GM12864 (cell line): ENCODE measurements around the gene KIF22.
"Not testable (repeated sequence)": the region's sequence is repeated elsewhere in the genome, so short reads cannot be mapped to it uniquely, and the experiment has no call there.

Source experiments
- DNase-seq: peaks from one replicate; pipeline ENCODE4 v3.0.0-alpha.2; 2011; ENCODE audit warnings: low read depth
- H3K4me3 ChIP-seq: 2 replicates; pipeline ENCODE4 v1.5.1; 2011; ENCODE audit warnings: mild to moderate bottlenecking, low read depth, low read length, control low read depth
- TF ChIP-seq, protein P1 (sequence below): IDR thresholded peaks from 2 replicates; pipeline ENCODE4 v1.5.1; 2011; ENCODE audit warnings: low read depth, mild to moderate bottlenecking, moderate library complexity, low read length, control low read depth, inconsistent platforms; ENCODE audit errors: missing control alignments

The KIF22 gene

GRCh38 chr16:29769507-29769906 lies 21.0 kb upstream of the KIF22 start:
- no peak overlapping the region for H3K4me3 ChIP-seq
- TF ChIP-seq, protein P1, sequence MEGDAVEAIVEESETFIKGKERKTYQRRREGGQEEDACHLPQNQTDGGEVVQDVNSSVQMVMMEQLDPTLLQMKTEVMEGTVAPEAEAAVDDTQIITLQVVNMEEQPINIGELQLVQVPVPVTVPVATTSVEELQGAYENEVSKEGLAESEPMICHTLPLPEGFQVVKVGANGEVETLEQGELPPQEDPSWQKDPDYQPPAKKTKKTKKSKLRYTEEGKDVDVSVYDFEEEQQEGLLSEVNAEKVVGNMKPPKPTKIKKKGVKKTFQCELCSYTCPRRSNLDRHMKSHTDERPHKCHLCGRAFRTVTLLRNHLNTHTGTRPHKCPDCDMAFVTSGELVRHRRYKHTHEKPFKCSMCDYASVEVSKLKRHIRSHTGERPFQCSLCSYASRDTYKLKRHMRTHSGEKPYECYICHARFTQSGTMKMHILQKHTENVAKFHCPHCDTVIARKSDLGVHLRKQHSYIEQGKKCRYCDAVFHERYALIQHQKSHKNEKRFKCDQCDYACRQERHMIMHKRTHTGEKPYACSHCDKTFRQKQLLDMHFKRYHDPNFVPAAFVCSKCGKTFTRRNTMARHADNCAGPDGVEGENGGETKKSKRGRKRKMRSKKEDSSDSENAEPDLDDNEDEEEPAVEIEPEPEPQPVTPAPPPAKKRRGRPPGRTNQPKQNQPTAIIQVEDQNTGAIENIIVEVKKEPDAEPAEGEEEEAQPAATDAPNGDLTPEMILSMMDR: no peak
- DNase-seq: no peak

- H3K4me3 ChIP-seq: no peak overlapping the region
- TF ChIP-seq, protein P1: no peak
- DNase-seq: no peak
These were observed 20.2 kb upstream of the KIF22 start for GRCh38 chr16:29770250-29770929.

DNA sequence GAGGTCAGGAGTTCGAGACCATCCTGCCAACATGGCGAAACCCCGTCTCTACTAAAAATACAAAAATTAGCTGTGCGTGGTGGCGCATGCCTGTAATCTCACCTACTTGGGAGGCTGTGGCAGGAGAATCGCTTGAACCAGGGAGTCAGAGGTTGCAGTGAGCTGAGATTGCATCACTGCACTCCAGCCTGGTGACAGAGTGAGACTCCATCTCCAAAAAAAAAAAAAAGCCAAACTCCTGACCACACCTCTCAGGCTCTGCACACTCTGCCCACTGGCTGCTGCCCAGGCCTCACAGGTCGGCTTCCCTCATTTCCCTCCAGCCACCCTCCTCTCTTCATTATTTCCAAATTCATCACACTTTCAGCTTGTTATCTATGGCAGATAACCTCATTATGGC lies 18.2 kb upstream of the KIF22 start:
- not testable (repeated sequence) for DNase-seq, H3K4me3 ChIP-seq

GRCh38 chr16:29774730-29775129 lies 15.8 kb upstream of the KIF22 start:
- DNase-seq: no peak
- TF ChIP-seq, protein P1: no peak
- no peak overlapping the region for H3K4me3 ChIP-seq

DNA sequence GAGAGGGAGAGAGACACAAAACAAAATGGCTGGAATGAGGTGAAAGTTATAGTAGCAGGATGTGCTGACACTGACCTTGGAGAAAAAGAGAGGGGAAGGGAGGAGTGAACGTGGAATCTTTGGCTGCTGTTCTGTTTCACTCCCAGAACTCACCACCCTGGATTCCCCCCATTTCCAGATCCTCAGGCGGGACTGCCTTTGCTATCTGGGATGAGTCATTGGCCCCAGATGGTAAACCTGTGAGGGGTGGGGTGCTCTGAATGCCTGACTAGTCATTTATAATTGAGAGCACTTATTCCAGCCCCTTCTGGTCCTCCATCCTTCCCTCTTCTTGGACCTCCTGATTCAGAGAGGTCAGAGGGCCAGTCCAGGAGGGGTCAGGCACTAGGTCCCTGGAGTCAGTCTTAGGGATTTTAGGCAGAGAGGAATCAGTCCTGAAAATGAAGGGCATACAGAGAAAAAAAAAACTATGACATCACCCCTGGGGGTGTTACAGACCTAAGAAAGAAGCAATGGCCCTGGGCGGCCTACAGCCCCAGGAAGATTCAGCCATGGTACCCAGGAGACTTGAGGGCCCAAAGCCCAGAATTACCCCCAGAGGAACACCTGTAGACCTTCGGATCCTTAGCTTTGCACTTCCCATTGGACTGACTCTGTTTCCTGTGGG lies 14.7 kb upstream of the KIF22 start:
- no peak for DNase-seq
- TF ChIP-seq, protein P1: no peak
- H3K4me3 ChIP-seq: no peak overlapping the region

GRCh38 chr16:29777576-29778350 lies 12.8 kb upstream of the KIF22 start, which contains the start of gene ZG16:
Gene ZG16 (plus strand): TSS chr16:29778256. CDS start chr16:29779267, 1,011 bp downstream.
- DNase-seq: no peak
- H3K4me3 ChIP-seq: no peak within 1 kb of the TSS
- TF ChIP-seq, protein P1: no peak

DNA sequence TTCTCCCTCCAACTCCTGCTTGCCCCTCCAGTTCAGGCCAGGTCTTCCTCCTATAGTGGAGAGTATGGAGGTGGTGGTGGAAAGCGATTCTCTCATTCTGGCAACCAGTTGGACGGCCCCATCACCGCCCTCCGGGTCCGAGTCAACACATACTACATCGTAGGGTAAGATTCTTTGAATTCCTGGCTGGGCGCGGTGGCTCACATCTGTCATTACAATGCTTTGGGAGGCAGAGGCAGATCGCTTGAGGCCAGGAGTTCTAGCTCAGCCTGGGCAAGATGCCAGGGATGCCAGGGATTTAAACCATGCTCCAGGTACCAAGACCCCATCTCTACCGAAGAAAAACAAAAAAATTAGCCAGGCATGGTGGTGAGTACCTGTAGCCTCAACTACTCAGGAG lies 11.1 kb upstream of the KIF22 start:
- TF ChIP-seq, protein P1: no peak
- no peak for DNase-seq
- H3K4me3 ChIP-seq: no peak overlapping the region

- DNase-seq, H3K4me3 ChIP-seq: not testable (repeated sequence)
These were observed 7.2 kb upstream of the KIF22 start for GRCh38 chr16:29783094-29783953.
